Occipital lobe (tissue), 2 donors: ENCODE data around the gene AMOTL1. TPM values are rescaled to one million over a fixed set of nuclear protein-coding genes. Genes with fewer than 3 reads are reported as not detected.
A peak's percentile ranks its signal among the peaks of the same experiment; 100 is the strongest.

ENCODE experiments used
- DNase-seq: peaks from one replicate; lab custom pipeline; 2025; lab: John Stamatoyannopoulos, UW
- total RNA-seq: library from RNA; depleted of rRNA; stranded (reverse); fragments of >200 nt; gene quantifications from one replicate; pipeline ENCODE4 v1.2.3, GENCODE V29; 2014

The AMOTL1 gene
- total RNA-seq, 1 donor from 2014 or later = 34.6 TPM

GRCh38 chr11:94741022-94741679 is 27.0 kb upstream of the AMOTL1 start:
- peak; percentile 41 for DNase-seq

DNA sequence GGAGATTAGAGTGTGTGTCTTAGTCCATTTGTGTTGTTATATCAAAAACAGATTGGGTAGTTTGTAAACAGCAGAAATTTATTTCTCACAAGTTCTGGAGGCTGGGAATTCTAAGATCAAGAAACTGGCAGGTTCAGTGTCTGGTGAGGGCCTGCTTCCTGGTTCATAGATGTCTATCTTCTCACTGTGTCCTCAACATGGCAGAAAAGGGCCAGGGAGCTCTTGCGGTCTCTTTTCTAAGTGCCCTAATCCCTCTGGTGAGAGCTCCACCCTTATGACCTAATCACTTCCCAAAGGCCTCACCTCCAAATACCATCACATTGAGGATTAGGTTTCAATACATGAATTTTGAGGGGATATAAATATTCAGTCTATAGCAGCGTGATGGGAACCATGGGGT is 25.5 kb upstream of the AMOTL1 start:
- DNase-seq = no peak

DNA sequence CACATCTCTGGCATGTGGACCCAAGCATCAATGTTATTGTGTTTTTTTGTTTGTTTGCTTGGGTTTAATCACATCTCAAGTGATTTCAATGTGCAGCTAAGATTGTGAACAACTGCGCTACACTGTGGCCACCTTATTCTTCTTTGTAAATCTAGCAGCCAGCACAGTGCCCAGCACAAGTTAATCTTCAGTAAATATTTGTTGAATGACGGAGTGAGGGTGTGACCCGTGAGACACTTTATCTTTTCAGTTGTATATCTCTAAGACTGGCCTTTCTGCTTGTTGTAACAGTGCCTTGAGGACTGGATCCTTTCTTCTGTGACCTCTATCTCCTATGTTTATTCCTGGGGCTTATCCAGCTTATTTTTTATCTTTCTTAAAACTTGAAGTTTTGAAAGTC is 21.4 kb upstream of the AMOTL1 start:
- DNase-seq = no peak

GRCh38 chr11:94747146-94747545 is 21.0 kb upstream of the AMOTL1 start:
- no peak for DNase-seq

- no peak for DNase-seq
These were observed 20.5 kb upstream of the AMOTL1 start for GRCh38 chr11:94747601-94748041.

DNA sequence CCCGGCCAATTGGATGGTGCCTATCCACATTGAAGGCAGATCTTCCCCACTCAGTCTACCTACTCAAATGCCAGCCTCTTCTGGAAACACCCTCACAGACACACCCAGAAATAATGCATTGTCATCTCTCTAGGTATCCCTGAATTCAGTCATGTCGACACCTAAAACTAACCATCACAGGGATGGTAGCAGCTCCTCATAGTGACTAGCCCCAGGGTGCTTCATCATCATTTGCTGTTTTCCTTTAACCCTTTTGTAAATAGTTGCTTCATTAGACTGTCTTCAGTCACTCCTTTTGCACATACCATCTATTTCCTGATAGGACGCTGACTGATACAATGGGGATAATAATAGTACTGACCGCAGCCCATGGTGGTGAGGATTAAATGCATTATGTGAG is 18.8 kb upstream of the AMOTL1 start:
- DNase-seq = no peak

GRCh38 chr11:94750319-94751217 is 17.6 kb upstream of the AMOTL1 start:
- no peak for DNase-seq

DNA sequence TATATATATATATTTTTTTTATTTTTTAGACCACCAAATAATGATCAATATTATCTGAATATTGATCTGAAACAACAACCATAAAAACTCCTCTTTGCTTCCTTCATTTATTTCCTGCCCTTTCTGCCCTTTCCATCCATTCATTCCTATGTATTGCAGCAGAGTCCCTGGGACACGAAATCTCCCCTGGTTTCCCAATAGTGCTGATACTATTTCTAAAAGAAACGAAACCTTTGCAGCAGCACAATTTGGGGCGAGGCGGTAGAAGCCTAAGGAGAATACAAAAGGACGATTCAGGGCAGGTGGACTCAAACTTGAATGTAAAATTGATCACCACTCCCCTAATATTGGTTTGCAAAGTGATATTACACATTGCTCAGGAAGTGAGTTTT is 16.9 kb upstream of the AMOTL1 start:
- DNase-seq = no peak

DNA sequence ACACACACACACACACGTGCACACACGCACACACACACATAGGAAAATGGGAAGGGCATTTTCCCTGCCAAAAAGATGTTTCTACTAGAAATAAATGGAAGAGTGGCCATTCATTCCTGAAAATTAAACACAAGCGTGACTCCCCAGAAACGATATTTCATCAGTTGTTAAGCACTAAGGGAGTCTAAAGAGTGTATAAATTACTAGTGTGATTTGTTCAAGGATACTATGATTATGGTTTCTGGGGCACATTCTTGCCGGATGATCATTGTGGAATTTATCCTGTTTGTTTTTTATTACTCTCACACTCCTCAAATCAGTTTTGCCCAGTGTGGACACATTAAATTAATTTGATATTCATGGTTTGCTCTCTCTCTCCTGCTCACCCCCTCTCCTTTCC is 16.4 kb upstream of the AMOTL1 start:
- DNase-seq = no peak

GRCh38 chr11:94753630-94754029 is 14.5 kb upstream of the AMOTL1 start:
- no peak for DNase-seq

DNA sequence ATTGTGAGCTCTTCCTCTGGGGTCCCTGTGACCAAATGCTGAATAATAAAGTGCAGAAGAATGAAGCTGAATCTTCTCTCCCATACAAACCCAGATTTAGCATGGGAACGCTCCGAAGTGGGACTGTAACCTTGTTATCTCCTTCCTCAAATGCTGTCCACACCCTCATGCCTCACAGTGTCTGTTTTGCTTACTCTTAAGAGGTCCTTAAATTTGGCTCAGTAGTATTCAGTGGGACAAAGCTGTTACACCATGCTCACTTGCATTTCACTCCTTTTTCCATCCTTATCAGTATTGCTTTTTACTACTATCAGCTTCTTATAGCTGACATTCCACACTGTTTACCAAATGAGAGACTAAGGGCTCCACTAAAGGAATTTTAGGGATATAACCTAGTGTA is 13.8 kb upstream of the AMOTL1 start:
- no peak for DNase-seq

GRCh38 chr11:94754819-94755218 is 13.3 kb upstream of the AMOTL1 start:
- DNase-seq = no peak

DNA sequence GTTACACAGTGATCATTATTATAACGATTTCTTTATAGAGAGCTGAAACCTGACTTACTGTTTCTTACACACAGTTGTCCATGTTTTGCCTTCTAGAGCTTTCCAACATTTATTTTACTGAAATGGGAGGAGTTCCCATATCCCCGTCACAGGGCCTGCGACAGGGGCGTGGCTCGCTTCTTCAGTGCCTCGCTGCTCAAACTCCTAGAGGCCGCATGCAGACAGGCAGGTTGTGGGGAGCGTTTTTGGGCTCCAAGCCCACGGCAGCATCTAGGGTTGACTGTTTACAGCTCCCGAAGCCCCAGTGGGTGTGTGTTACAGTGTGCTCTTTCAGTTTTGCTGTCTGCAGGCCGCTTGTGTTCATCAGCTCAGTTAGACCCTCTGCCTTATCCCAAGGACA is 12.7 kb upstream of the AMOTL1 start:
- DNase-seq = no peak

DNA sequence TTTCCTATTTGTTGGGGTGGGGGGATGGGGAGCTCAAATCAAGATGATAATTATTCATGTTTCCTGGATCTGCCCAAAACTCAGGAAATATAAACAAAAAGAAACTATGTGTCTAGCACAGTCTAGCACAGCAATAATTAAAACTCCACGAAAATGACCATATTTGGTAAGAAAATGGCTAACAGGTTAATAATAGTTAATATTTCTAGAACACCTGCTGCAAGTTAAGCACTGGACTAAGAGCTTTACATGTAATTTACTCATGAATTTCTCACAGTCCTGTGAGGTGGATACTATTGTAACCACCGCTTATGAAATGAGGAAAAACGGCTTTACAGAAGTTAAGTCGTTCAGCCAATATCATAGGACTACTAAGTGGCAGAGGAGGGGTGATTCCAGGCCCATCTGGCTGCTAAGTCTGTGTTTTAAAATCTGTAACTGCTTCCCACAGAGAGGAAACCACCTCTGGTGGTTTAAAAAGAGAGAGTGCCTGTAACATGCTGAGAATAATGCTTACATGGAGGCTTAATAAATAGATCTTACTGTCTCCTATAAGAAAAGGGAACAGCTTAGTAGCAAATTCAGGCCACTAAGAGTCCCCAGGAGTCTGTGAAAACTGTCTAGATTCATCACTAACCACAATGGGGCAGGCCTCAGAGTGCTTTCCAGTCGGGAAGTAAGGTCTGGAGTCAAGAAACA is 11.0 kb upstream of the AMOTL1 start:
- DNase-seq = no peak

DNA sequence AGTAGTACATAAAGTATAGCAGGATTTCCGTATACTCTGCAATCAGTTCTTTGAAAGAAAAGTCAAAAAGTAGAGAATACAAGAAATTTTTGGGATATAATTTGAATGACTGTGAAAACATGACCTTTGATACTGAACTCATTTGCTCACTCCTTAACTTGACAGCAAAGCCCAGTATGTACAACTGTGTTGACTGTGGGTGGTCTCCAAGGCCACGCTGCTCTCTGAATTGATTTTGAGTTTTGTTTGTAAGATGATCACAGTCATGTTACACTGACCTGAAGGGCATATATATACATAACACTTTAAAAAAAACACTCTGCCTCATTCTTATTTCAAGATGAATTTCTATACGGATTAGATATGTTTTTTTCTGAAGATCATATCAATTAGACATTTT is 9.5 kb upstream of the AMOTL1 start:
- no peak for DNase-seq

- DNase-seq = no peak
These were observed 8.6 kb upstream of the AMOTL1 start for GRCh38 chr11:94759522-94759921.

DNA sequence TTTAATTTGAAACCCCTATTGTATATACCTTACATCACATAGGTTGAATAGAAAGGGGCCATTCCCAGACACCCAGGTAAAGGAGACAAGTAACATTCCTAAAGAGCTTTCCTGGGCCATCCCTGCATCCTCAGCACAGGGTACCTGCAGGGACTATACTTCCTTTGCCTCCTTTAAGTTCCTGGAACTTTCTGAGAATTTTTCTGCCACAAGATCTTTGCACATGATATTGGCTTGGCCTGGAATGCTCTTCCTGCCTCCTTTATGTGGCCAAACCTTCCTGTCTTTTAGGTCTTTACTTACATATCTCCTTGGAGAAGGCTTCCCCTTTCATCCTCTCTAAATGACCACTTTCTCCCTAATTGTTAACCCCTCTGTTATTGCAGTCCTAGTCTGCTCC is 7.9 kb upstream of the AMOTL1 start:
- no peak for DNase-seq

DNA sequence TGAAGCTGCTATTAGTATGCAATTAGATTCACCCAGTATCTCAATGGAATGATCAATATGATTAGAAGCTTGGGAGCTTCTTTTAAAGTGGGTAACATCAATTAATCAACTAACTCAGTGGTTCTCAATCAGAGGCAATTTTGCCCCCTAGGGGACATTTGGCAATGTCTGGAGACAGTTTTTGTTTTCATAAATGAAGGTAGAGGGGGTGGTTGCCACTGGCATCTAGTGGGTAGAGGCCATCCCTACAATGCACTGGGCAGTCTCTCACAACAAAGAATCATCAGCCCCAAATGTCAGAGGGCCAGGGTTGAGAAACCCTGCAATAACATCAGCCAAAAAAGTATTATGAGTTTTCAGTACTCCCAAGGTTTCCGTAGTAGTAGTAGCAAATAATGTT is 5.9 kb upstream of the AMOTL1 start:
- no peak for DNase-seq

DNA sequence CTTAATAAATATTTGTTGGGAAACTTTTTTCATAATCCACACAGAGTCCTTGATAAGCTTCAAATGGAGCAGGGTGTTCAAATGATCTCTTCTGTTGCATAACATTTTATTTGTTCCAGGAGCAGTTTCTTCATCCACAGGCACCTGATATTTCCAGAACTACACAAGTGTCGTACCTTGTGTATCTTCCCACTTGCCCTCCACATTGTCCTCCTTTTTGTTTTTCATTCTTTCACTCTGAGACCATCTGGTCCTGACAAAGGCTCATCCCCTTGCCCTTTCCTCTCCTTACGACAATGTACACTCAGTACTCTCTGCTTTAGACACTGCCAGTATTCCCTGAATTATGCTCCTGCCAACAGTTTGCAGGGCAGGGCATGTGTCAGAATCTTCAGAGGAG is 5.2 kb upstream of the AMOTL1 start:
- no peak for DNase-seq

DNA sequence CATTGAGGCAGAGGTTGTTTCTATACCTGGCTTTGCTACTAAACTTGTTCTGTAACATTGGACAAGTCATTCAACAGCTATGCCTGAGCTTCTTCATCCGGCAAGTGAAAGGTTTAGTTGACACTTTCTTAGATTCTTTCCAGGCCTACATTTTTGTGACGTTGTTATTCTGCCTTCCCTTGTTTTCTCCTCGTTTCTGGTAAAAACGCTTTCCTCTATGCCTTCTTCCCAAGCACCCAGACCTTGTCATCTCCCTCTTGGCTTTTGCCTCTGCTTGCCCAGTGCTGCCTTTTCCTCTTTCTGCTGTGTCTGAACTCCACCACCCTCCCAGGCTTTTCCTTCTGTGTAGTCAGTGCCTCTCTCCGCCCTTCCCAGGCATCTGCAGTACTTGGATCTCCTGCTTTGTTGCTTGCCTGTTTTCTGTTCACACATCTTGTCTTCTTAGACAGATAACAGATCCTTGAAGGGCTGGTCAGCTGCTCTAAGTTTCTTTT is 1.4 kb upstream of the AMOTL1 start:
- DNase-seq = no peak

GRCh38 chr11:94767291-94767690 is 865 bp upstream of the AMOTL1 start:
- no peak for DNase-seq
